IMR-90 (cell line): ENCODE measurements around the gene ARHGAP28.

Experiments used
- BHLHE40 ChIP-seq: fragments of 150-350 bp; IDR thresholded peaks from 2 replicates; pipeline ENCODE4 v1.6.1; 2016; ENCODE audit warnings: mild to moderate bottlenecking, low read depth, low read length
- CEBPB ChIP-seq: IDR thresholded peaks from 2 replicates; pipeline ENCODE4 v1.6.1; 2012; ENCODE audit warnings: low read depth, low read length, improper control_type of control experiment
- CHD1 ChIP-seq: IDR thresholded peaks from 2 replicates; pipeline ENCODE4 v1.6.1; 2012; ENCODE audit warnings: low read depth, low read length, improper control_type of control experiment
- CTCF ChIP-seq: conservative IDR thresholded peaks from 2 replicates; pipeline ENCODE4 v1.5.1; 2012; ENCODE audit warnings: mild to moderate bottlenecking, low read depth, low read length, improper control_type of control experiment
- ELK1 ChIP-seq: fragments of 150-350 bp; IDR thresholded peaks from 2 replicates; pipeline ENCODE4 v1.6.1; 2016; ENCODE audit warnings: low read depth, mild to moderate bottlenecking, low read length, moderate library complexity, borderline replicate concordance
- FOS ChIP-seq: fragments of 150-350 bp; IDR thresholded peaks from 2 replicates; pipeline ENCODE4 v1.6.1; 2016; ENCODE audit warnings: low read depth, low read length
- MAFK ChIP-seq: IDR thresholded peaks from 2 replicates; pipeline ENCODE4 v1.6.1; 2012; ENCODE audit warnings: low read depth, low read length, improper control_type of control experiment
- MXI1 ChIP-seq: IDR thresholded peaks from 2 replicates; pipeline ENCODE4 v1.6.1; 2012; ENCODE audit warnings: low read depth, mild to moderate bottlenecking, low read length, moderate library complexity, borderline replicate concordance
- NFE2L2 ChIP-seq: fragments of 150-350 bp; IDR thresholded peaks from 2 replicates; pipeline ENCODE4 v1.6.1; 2016; ENCODE audit warnings: low read depth, mild to moderate bottlenecking, low read length
- POLR2A ChIP-seq: IDR thresholded peaks from 2 replicates; pipeline ENCODE4 v1.6.1; 2012; ENCODE audit warnings: mild to moderate bottlenecking, low read depth, low read length
- RAD21 ChIP-seq: IDR thresholded peaks from 2 replicates; pipeline ENCODE4 v1.6.1; 2012; ENCODE audit warnings: low read length, improper control_type of control experiment
- RFX5 ChIP-seq: IDR thresholded peaks from 2 replicates; pipeline ENCODE4 v1.8.0; 2012; ENCODE audit warnings: low read depth, mild to moderate bottlenecking, low read length, moderate library complexity
- SMC3 ChIP-seq: fragments of 150-350 bp; IDR thresholded peaks from 2 replicates; pipeline ENCODE4 v1.6.1; 2016; ENCODE audit warnings: low read depth, mild to moderate bottlenecking, antibody characterized with exemption, low read length, moderate library complexity
- USF2 ChIP-seq: fragments of 150-350 bp; IDR thresholded peaks from 2 replicates; pipeline ENCODE4 v1.6.1; 2017; ENCODE audit warnings: mild to moderate bottlenecking, antibody characterized with exemption, low read length, low read depth

GRCh38 chr18:6891788-6892187 is 162.3 kb downstream of the ARHGAP28 start:
- TF ChIP-seq RAD21 = no peak
- no peak for TF ChIP-seq MAFK
- no peak for TF ChIP-seq CTCF
- TF ChIP-seq BHLHE40 = no peak
- no peak for TF ChIP-seq MXI1
- TF ChIP-seq POLR2A = no peak
- TF ChIP-seq CEBPB = no peak
- TF ChIP-seq FOS = no peak
- TF ChIP-seq USF2 = no peak
- TF ChIP-seq RFX5 = no peak
- no peak for TF ChIP-seq ELK1
- no peak for TF ChIP-seq NFE2L2
- TF ChIP-seq SMC3 = no peak
- TF ChIP-seq CHD1 = no peak
